Raji (cell line): ENCODE data around the gene C14orf132.

Source experiments
- POLR2A ChIP-seq: IDR thresholded peaks from 2 replicates; pipeline ENCODE4 v1.6.1; 2011; ENCODE audit warnings: low read depth, low read length, control low read depth; ENCODE audit not compliant: insufficient read depth

C14orf132 gene

DNA sequence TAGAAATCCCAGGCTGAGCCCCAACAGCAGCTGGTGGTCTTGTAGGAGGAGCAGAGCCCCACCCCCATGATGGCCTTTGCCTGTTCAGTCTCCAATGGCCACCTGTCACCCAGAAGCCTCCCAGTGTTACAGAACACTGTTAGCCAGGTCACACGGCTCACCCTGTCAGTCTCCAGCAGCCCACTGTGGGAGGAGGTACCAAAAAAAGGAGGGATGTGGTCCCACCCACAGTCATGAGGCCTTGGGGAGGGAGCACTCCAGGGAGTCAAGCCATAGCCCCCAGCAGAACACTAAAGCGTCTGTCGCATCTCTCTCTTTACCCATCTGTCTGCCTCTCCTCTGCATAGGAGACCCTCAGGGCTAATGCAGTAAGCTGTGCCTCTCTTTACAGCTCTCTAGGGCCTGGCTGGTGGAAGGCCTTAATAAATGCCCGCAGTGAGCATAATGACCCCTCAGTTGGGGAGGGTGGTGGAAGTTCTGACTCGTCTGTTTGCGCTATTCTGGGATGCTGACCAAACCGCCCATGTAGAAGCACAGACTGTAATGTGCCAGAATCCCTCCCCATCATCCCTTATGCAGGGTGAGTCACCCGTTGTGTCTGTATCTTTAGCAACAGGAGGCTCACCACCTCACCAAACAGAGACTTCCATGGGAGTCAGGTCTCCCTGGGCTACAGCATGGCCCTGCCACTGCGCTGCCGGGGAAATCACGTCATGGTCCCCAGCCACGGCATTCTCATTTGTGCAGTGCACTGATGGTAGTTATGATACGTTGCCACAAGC lies 14.6 kb downstream of the C14orf132 start:
- no peak for TF ChIP-seq POLR2A

GRCh38 chr14:96054661-96055060 lies 15.5 kb downstream of the C14orf132 start:
- no peak for TF ChIP-seq POLR2A

- no peak for TF ChIP-seq POLR2A
Measured at GRCh38 chr14:96055065-96055752, 16.0 kb downstream of the C14orf132 start.

- no peak for TF ChIP-seq POLR2A
Measured at GRCh38 chr14:96055753-96056508, 16.8 kb downstream of the C14orf132 start.

GRCh38 chr14:96056509-96057422 lies 17.6 kb downstream of the C14orf132 start:
- no peak for TF ChIP-seq POLR2A

- TF ChIP-seq POLR2A, result no peak
Measured at GRCh38 chr14:96057738-96058137, 18.6 kb downstream of the C14orf132 start.

DNA sequence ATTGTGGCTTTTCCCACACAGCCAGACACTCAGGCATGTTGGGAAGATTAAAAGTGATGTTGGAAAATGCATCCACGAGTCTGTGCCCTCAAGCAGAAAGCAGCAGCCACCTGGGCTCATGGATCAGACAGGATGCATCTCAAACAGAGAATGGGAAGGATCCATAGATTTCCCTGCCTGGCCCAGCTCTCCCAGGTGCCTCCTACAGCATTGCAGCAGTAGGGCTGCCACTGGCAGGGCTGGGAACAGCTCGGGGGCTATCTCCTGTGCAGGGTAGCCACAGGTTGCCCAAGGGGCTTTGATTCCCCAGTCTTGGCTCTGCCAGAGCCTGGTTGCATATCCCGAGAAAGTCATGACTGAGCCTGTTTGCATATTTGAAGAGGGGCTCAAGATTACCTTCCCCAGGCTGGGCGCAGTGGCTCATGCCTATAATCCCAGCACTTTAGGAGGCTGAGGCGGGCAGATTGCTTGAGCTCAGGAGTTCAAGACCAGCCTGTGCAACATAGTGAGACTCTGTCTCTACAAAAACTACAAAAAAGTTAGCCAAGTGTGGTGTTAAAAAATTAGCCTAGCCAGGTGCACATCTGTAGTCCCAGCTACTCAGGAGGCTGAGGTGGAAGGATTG lies 19.5 kb downstream of the C14orf132 start:
- no peak for TF ChIP-seq POLR2A

GRCh38 chr14:96059519-96060135 lies 20.5 kb downstream of the C14orf132 start:
- no peak for TF ChIP-seq POLR2A

GRCh38 chr14:96060186-96060933 lies 21.2 kb downstream of the C14orf132 start:
- no peak for TF ChIP-seq POLR2A

DNA sequence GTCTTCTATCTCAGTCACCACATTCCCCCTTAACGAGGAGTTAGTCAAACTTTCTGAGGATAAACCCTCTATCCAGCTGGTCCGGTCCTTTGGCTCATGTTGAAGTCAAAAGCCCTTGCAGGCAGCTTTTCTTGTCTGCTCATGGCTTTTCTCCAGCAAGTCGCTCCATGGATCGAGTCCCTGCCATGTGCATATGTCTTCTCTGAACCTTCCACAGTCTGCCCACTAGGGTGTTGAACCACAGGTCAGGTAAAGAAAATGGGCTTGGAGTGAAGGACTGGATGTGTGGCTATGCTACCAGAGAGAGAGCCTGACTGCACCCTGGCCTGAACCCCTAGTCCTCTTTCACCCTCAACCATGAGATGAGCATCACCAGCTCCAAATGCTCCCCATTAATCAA lies 22.8 kb downstream of the C14orf132 start:
- no peak for TF ChIP-seq POLR2A

- no peak for TF ChIP-seq POLR2A
Measured at GRCh38 chr14:96062506-96062905, 23.3 kb downstream of the C14orf132 start.

DNA sequence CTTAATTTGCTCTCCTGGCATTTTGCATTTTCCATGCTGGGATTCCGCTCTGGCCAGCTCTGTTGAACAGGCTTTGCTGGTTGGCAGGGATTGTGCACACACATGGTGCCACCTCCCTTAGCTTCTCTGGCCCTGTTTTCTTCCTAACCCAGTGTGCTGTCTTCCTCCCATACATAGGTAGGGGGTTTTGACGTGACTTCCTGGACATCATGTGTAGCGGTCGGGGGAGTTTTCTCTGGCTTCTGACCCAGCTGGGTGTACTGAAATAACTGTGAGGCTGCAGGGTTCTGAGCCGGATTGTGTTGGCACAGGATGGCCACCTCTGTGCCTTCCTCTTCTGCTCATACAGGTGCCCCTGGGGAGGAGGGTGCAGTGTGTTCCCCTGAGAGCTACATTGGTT lies 25.7 kb downstream of the C14orf132 start:
- TF ChIP-seq POLR2A, result peak; percentile 12; the same call in 1 of the 2 replicates
